Smooth muscle cell (in vitro differentiated cells): Measurements from ENCODE around the gene DIPK1A. TPM values are rescaled to one million over a fixed set of nuclear protein-coding genes. Genes with fewer than 3 reads are reported as not detected.

ENCODE experiments used
- DNase-seq: peaks from one replicate; lab custom pipeline; 2025; ENCODE audit not compliant: unreplicated experiment; lab: John Stamatoyannopoulos, UW
- H2AFZ ChIP-seq: fragments of 200-600 bp; sonication (generic); 2 replicates; pipeline ENCODE4 v1.6.0; 2016; ENCODE audit warnings: antibody characterized with exemption, low read depth, mild to moderate bottlenecking
- H3F3A ChIP-seq: fragments of 200-600 bp; sonication (generic); 2 replicates; pipeline ENCODE4 v1.6.0; 2017; ENCODE audit warnings: antibody characterized with exemption, low read depth
- H3K27ac ChIP-seq: fragments of 200-600 bp; sonication (generic); 2 replicates; pipeline ENCODE4 v1.5.1; 2016; ENCODE audit warnings: low read depth, mild to moderate bottlenecking
- H3K27me3 ChIP-seq: fragments of 200-600 bp; sonication (generic); 2 replicates; pipeline ENCODE4 v1.6.1; 2016; ENCODE audit warnings: low read depth, mild to moderate bottlenecking
- H3K36me3 ChIP-seq: fragments of 200-600 bp; sonication (generic); 2 replicates; pipeline ENCODE4 v1.5.1; 2016; ENCODE audit warnings: low read depth
- H3K4me1 ChIP-seq: fragments of 200-600 bp; sonication (generic); 2 replicates; pipeline ENCODE4 v1.5.1; 2016; ENCODE audit warnings: low read depth
- H3K4me2 ChIP-seq: fragments of 200-600 bp; sonication (generic); 2 replicates; pipeline ENCODE4 v1.6.0; 2016; ENCODE audit warnings: mild to moderate bottlenecking
- H3K4me3 ChIP-seq: fragments of 200-600 bp; sonication (generic); 2 replicates; pipeline ENCODE4 v1.5.1; 2016; ENCODE audit warnings: mild to moderate bottlenecking
- H3K79me2 ChIP-seq: fragments of 200-600 bp; sonication (generic); 2 replicates; pipeline ENCODE4 v1.6.0; 2016; ENCODE audit warnings: low read depth, mild to moderate bottlenecking
- H3K9ac ChIP-seq: fragments of 200-600 bp; sonication (generic); 2 replicates; pipeline ENCODE4 v1.6.0; 2016; ENCODE audit warnings: low read depth
- H3K9me3 ChIP-seq: fragments of 200-600 bp; sonication (generic); replicated peaks from 2 replicates; pipeline ENCODE4 v1.5.1; 2016; ENCODE audit warnings: low read depth
- H4K20me1 ChIP-seq: fragments of 200-600 bp; sonication (generic); 2 replicates; pipeline ENCODE4 v1.6.0; 2016; ENCODE audit warnings: low read depth
- CTCF ChIP-seq: fragments of 200-600 bp; sonication (generic); IDR thresholded peaks from 2 replicates; pipeline ENCODE4 v1.5.1; 2017; ENCODE audit warnings: borderline replicate concordance, mild to moderate bottlenecking, antibody characterized with exemption; ENCODE audit not compliant: insufficient read depth, poor library complexity, severe bottlenecking
- WGBS: methylation state at CpG from one replicate; pipeline ENCODE4 v1.1.7; 2016; ENCODE audit warnings: low lambda C conversion rate; 5-methylcytosine and 5-hydroxymethylcytosine counted together
- polyA plus RNA-seq: library from polyadenylated mRNA; unstranded; fragments of >200 nt; fragmentation: Nextera tagmentation; extraction: Ambion mirVana; gene quantifications from 2 replicates; pipeline ENCODE4 v1.2.1, GENCODE V29; 2016
- total RNA-seq: library from RNA; depleted of rRNA; stranded (reverse); fragments of >200 nt; gene quantifications from 2 replicates; pipeline ENCODE4 v1.2.3, GENCODE V29; 2014

The DIPK1A gene
- total and polyA plus RNA-seq, 2 experiments from 2014 or later, result 7.3 to 8.3 TPM

- no peak for TF ChIP-seq CTCF
- no peak overlapping the region for H3K9ac ChIP-seq
- no peak overlapping the region for H3K4me2 ChIP-seq
- H3K4me3 ChIP-seq, result no peak overlapping the region
- 85% methylated on average over 4 of the region's 4 CpGs for WGBS
- H3K27ac ChIP-seq, result no peak overlapping the region
- no peaks in the 10 kb centered on the region for H3K9me3 ChIP-seq
- no peaks in the 10 kb centered on the region for H3K36me3 ChIP-seq
- H2AFZ ChIP-seq, result no peak overlapping the region
- no peak for DNase-seq
- no peaks in the 10 kb centered on the region for H3F3A ChIP-seq
- H3K27me3 ChIP-seq, result no peaks in the 10 kb centered on the region
- H4K20me1 ChIP-seq, result no peaks in the 10 kb centered on the region
- H3K79me2 ChIP-seq, result no peaks in the 10 kb centered on the region
- no peaks in the 10 kb centered on the region for H3K4me1 ChIP-seq
Observed at GRCh38 chr1:92923664-92924063, 37.6 kb downstream of the DIPK1A start.

GRCh38 chr1:92922356-92923035 is 38.8 kb downstream of the DIPK1A start:
- no peak for TF ChIP-seq CTCF
- WGBS, result 83% methylated on average over 9 of the region's 9 CpGs
- no peak overlapping the region for H3K4me2 ChIP-seq

GRCh38 chr1:92921031-92922023 is 39.9 kb downstream of the DIPK1A start:
- DNase-seq, result no peak
- H3K4me3 ChIP-seq, result no peak overlapping the region
- no peaks in the 10 kb centered on the region for H3K36me3 ChIP-seq
- H2AFZ ChIP-seq, result no peak overlapping the region
- TF ChIP-seq CTCF, result no peak
- H3K27me3 ChIP-seq, result no peaks in the 10 kb centered on the region
- 90% methylated on average over 8 of the region's 8 CpGs for WGBS
- H3K4me2 ChIP-seq, result no peak overlapping the region
- no peaks in the 10 kb centered on the region for H3F3A ChIP-seq
- H3K9ac ChIP-seq, result no peak overlapping the region
- H3K4me1 ChIP-seq, result no peaks in the 10 kb centered on the region
- H3K9me3 ChIP-seq, result no peaks in the 10 kb centered on the region
- no peak overlapping the region for H3K27ac ChIP-seq
- no peaks in the 10 kb centered on the region for H3K79me2 ChIP-seq
- H4K20me1 ChIP-seq, result no peaks in the 10 kb centered on the region

More at GRCh38 chr1:92922356-92923035, 38.8 kb downstream of the DIPK1A start:
- H3K4me3 ChIP-seq, result no peak overlapping the region
- no peak overlapping the region for H3K9ac ChIP-seq
- H3K4me1 ChIP-seq, result no peaks in the 10 kb centered on the region
- no peaks in the 10 kb centered on the region for H3K9me3 ChIP-seq
- no peaks in the 10 kb centered on the region for H3K79me2 ChIP-seq
- no peaks in the 10 kb centered on the region for H3K36me3 ChIP-seq
- no peaks in the 10 kb centered on the region for H3K27me3 ChIP-seq
- H2AFZ ChIP-seq, result no peak overlapping the region
- H3F3A ChIP-seq, result no peaks in the 10 kb centered on the region
- no peaks in the 10 kb centered on the region for H4K20me1 ChIP-seq
- no peak for DNase-seq
- no peak overlapping the region for H3K27ac ChIP-seq
